Urothelium cell line (cell line): Measurements from ENCODE around the gene MLLT10.

Experiments
- DNase-seq: peaks from one replicate; pipeline ENCODE4 v3.0.0; 2011; ENCODE audit warnings: low spot score, mixed read lengths
- FAIRE-seq: peaks from 2 replicates; lab custom pipeline; 2011; peaks lifted over from hg19 to GRCh38; lab: Jason Lieb, UNC

The MLLT10 gene

GRCh38 chr10:21759232-21759631, 225.2 kb downstream of the MLLT10 start:
- FAIRE-seq: no peak
- DNase-seq: no peak

- no peak for FAIRE-seq
These were observed 226.3 kb downstream of the MLLT10 start for GRCh38 chr10:21760332-21760731.

GRCh38 chr10:21764466-21765189, 230.6 kb downstream of the MLLT10 start:
- FAIRE-seq (no peak), DNase-seq (no peak)

More at GRCh38 chr10:21760332-21760731, 226.3 kb downstream of the MLLT10 start:
- no peak for DNase-seq

GRCh38 chr10:21769041-21769440, 235.0 kb downstream of the MLLT10 start:
- FAIRE-seq (peak; percentile 27), DNase-seq (no peak)

DNA sequence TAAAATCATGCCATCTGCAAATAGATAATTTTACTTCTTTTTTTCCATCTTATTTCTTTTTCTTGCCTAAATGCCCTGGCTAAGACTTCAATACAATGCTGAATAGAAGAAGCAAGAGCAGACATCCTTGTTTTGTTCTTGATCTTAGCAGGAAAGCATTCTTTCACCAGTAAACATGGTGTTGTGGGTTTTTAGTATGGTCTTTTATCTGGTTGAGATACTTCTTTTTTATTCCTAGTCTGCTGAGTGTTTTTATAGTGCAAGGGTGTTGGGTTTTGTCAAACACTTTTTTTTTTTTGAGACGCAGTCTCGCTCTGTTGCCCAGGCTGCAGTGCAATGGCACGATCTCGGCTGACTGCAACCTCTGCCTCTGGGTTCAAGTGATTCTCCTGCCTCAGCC, 237.2 kb downstream of the MLLT10 start:
- FAIRE-seq (no peak), DNase-seq (no peak)

- FAIRE-seq (no peak), DNase-seq (no peak)
These were observed 242.9 kb downstream of the MLLT10 start for GRCh38 chr10:21776883-21777282.

- FAIRE-seq (no peak), DNase-seq (no peak)
These were observed 257.2 kb downstream of the MLLT10 start for GRCh38 chr10:21791276-21791675.
